ENCODE results near the gene EIF1. TPM values are rescaled to one million over a fixed set of nuclear protein-coding genes. Genes with fewer than 3 reads are reported as not detected.

EIF1 gene
- total RNA-seq, 4 donors from 2014 or later = 563 to 1,496 (median 636) TPM

DNA sequence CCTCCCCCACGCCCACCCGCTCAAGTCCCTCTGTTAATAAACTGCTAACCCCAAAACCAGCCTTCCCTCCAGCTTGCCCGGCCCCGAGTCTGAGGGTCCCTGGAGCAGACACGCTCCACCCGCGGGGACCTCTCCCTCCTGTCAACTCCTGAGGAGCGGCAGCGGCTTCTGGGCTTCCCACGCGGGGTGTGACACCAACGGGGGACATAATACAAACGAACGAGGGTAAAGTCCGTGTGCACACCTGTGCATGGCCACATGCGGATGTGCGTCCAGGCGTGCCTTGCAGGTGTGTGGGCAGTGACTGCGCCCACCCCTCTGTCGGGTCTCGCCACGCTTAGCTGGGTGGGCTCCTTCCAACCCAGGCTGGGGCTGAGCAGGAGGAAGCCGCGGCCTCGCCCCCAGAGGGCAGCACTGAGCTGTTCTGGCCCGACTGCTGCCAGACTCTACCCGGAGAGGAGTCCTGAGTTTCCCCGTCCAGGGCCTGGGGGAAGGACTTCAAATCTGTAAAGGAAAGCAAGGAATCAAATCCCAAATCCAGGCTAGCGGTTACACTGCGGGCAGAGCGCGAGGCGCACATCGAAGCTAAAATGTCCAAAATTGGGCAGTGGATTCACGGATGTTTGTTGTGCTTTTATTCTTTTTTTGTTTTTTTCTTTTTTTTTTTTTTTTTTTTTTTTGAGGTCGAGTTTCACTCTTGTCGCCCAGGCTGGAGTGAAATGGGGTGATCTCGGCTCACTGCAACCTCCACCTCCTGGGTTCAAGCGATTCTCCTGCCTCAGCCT is 40.1 kb upstream of the EIF1 start:
- TF ChIP-seq, protein P1, sequence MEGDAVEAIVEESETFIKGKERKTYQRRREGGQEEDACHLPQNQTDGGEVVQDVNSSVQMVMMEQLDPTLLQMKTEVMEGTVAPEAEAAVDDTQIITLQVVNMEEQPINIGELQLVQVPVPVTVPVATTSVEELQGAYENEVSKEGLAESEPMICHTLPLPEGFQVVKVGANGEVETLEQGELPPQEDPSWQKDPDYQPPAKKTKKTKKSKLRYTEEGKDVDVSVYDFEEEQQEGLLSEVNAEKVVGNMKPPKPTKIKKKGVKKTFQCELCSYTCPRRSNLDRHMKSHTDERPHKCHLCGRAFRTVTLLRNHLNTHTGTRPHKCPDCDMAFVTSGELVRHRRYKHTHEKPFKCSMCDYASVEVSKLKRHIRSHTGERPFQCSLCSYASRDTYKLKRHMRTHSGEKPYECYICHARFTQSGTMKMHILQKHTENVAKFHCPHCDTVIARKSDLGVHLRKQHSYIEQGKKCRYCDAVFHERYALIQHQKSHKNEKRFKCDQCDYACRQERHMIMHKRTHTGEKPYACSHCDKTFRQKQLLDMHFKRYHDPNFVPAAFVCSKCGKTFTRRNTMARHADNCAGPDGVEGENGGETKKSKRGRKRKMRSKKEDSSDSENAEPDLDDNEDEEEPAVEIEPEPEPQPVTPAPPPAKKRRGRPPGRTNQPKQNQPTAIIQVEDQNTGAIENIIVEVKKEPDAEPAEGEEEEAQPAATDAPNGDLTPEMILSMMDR (IDR thresholded peaks at IDR 0.05; ENCODE audit: low read depth) = no peak

DNA sequence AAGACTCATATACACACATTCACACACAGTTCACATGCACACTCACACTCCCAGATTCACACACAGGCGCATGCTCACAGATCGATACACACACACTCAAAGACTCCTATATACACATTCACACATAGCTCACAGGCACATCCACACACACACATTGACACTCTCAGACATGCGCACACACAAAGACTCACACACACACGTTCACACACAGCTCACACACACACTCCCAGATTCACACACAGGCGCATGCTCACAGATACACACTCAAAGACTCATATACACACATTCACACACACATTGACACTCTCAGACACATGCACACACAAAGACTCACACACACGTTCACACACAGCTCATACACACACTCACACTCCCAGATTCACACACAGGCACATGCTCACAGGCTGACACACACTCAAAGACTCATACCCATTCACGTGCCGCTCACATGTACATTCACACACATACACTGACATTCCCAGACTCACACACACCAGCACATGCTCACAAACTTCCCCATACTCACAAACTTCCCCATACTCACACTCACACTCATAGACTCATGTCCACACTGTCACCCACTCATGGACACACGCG is 38.7 kb upstream of the EIF1 start:
- TF ChIP-seq, protein P1 (IDR thresholded peaks at IDR 0.05; ENCODE audit: low read depth) = no peak

DNA sequence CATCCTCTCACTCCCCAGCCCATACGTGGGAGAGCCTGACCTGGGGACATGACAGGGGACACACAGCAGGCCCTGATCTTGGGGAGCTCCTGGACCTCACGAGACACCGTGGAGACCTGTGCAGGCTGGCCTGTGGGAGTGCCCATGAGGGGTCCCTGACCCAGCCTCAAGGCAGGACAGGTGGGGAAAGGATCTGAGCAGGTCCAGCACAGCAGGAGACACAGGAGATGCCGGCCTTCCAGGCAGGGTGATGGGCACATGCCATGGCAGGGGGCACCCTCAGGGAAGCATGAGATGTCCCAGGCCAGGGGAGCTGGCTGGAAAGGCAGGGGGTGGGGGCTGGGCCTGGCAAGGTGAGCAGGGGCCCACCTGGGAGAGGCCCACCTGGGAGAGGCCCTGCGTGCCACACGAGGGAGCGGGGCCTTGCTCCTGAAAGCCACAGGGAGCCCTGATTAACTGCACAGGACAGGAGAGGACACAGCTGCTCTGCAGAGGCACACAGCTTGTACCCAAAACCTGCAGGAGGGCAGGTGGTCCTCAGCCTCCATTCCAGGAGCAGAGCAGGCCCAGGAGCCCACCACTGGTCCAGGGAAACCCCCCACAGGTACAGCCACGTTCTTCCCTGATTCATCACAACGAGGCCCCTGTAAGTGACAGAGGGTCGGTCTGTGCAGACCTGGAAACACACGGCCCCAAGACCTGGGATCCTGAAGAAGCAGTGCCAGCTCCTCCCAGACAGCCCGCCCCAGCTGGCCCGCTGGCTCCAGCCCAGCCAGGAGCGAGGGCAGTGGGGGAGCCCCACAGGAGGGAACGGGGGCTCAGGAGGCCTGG is 37.7 kb upstream of the EIF1 start:
- TF ChIP-seq, protein P1 (IDR thresholded peaks at IDR 0.05; ENCODE audit: low read depth) = no peak

DNA sequence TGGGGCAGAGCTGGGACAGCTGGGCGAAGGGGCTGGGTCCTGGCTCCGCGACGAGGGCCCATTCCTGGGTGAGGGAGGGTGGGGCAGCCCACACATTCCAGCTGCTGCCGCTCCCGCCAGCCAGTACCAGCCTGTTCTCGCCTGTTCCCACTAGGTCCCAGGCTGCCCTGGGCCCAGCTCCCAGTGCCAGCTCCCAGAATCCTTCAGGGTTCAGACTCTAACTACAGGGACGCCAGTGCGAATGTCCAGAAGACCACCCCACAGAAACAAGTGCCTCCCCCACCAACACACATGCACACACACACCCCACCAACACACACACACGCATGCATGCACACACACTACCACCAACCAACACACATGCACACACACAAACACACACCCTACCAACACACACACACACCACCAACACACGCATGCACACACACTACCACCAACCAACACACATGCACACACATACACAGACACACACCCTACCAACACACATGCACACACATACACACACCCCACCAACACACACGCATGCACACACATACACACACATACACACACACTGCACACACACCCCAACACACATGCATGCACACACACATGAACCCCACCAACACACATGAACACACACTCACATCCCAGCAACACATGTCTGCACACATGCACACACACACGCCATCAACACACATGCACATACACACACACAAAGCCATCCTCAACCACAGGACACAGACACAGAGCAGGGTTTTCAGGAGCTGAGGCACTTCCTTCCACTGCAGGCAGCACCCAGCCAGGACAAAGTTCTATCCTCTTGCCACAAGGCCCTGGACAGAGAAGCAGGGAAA is 36.8 kb upstream of the EIF1 start:
- TF ChIP-seq, protein P1 (IDR thresholded peaks at IDR 0.05; ENCODE audit: low read depth) = no peak

DNA sequence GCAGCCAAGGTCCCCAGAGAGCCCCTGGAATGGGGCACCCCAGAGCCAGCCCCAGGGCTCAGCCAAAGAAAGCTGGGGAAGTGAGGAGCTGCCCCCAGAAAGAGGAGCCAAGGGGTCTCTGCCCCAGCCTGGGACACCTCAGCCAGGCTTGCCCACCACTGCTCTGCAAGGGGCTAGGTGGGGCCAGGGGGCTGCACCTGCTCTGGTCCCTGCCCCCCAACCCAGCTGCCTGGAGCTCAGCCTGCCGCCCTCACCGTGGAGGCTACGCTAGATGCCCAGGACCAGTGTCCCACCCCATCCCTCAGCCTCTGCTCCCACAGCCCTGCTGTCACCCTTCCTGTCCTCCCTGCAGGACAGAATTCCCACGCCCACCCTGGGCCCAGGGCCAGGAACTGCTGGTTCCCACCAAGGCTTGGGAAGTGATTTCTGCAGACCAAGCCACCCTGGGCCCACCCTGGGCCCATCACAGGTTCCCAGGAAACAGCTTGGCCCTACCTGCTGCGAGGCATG is 36.2 kb upstream of the EIF1 start:
- TF ChIP-seq, protein P1 (IDR thresholded peaks at IDR 0.05; ENCODE audit: low read depth) = no peak

DNA sequence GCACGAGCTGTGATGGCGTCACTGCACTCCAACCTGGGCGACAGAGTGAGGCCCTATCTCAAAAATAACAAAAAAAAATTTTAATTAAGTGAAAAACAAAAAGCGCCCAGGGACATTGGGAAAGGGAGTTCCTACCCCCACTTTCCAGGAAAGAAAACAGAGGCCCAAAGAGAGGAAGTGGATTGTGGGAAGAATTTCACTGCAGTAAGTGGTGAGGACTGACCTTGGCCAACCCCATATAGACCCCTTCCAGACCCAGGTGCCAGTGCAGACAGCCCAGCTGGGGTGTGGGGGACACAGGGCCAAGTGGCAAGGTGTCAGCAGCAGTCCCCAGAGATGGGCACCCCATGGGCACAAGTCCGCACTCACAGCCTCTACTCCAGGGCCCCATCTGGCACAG is 35.3 kb upstream of the EIF1 start:
- TF ChIP-seq, protein P1 (IDR thresholded peaks at IDR 0.05; ENCODE audit: low read depth) = no peak

Measured in subcutaneous adipose tissue (tissue), 4 donors.